ENCODE results near the gene PPP4R1.

Gene PPP4R1

GRCh38 chr18:9587924-9588323 lies 26.4 kb downstream of the PPP4R1 start:
- DNase-seq, result no peak

GRCh38 chr18:9586814-9587213 lies 27.5 kb downstream of the PPP4R1 start:
- no peak for DNase-seq

- DNase-seq, result no peak
Observed at GRCh38 chr18:9581667-9582066, 32.7 kb downstream of the PPP4R1 start.

GRCh38 chr18:9578306-9578705 lies 36.1 kb downstream of the PPP4R1 start:
- DNase-seq, result no peak

GRCh38 chr18:9577361-9577760 lies 37.0 kb downstream of the PPP4R1 start:
- no peak for DNase-seq

- no peak for DNase-seq
Observed at GRCh38 chr18:9575558-9575957, 38.8 kb downstream of the PPP4R1 start.

- no peak for DNase-seq
Observed at GRCh38 chr18:9574473-9575115, 39.8 kb downstream of the PPP4R1 start.

GRCh38 chr18:9571546-9571945 lies 42.8 kb downstream of the PPP4R1 start:
- no peak for DNase-seq

- DNase-seq, result no peak
Observed at GRCh38 chr18:9570255-9570654, 44.1 kb downstream of the PPP4R1 start.

GRCh38 chr18:9569178-9569577 lies 45.2 kb downstream of the PPP4R1 start:
- no peak for DNase-seq

GRCh38 chr18:9568186-9568585 lies 46.2 kb downstream of the PPP4R1 start:
- no peak for DNase-seq

GRCh38 chr18:9565407-9565806 lies 49.0 kb downstream of the PPP4R1 start:
- DNase-seq, result no peak

GRCh38 chr18:9563331-9563730 lies 51.0 kb downstream of the PPP4R1 start:
- DNase-seq, result no peak

- DNase-seq, result no peak
Observed at GRCh38 chr18:9562584-9562983, 51.8 kb downstream of the PPP4R1 start.

- DNase-seq, result no peak
Observed at GRCh38 chr18:9561759-9562158, 52.6 kb downstream of the PPP4R1 start.

- DNase-seq, result no peak
Observed at GRCh38 chr18:9559253-9559652, 55.1 kb downstream of the PPP4R1 start.

- DNase-seq, result no peak
Observed at GRCh38 chr18:9558387-9559064, 55.8 kb downstream of the PPP4R1 start.

GRCh38 chr18:9557250-9557943 lies 57.0 kb downstream of the PPP4R1 start:
- no peak for DNase-seq

- DNase-seq, result no peak
Observed at GRCh38 chr18:9552616-9553015, 61.7 kb downstream of the PPP4R1 start.

GRCh38 chr18:9552191-9552590 lies 62.2 kb downstream of the PPP4R1 start:
- DNase-seq, result no peak

- no peak for DNase-seq
Observed at GRCh38 chr18:9550429-9550828, 63.9 kb downstream of the PPP4R1 start.

- DNase-seq, result no peak
Observed at GRCh38 chr18:9549405-9549804, 65.0 kb downstream of the PPP4R1 start.

GRCh38 chr18:9547782-9548181 lies 66.6 kb downstream of the PPP4R1 start:
- no peak for DNase-seq

- no peak for DNase-seq
Observed at GRCh38 chr18:9546468-9546867, 67.9 kb downstream of the PPP4R1 start.

All from activated gamma-delta T cell treated with Interleukin-2 at 50 U/mL for 16 hours (primary cell).